Right kidney (tissue), 9 donors: Measurements from ENCODE around the gene IL18RAP.

Experiments used
- DNase-seq: peaks from one replicate; pipeline ENCODE4 v3.0.0-alpha.2; 2016
- long read RNA-seq, 8 donors: transcript quantifications; one replicate each; lab custom pipeline, GENCODE V29; 2026

The IL18RAP gene
- long read RNA-seq, donor 1, result 0 reads
- long read RNA-seq, donor 2, result 0 reads
- long read RNA-seq, donor 3, result 0 reads
- long read RNA-seq, donor 4, result 0 reads
- long read RNA-seq, donor 5, result 0 reads
- long read RNA-seq, donor 6, result 0 reads
- long read RNA-seq, donor 7, result 0 reads
- long read RNA-seq, donor 8, result 0 reads

- DNase-seq, result no peak
These were observed at the start of gene IL18RAP for GRCh38 chr2:102422910-102423309. Gene IL18RAP, plus strand, starts transcription at chr2:102423160. Its CDS starts 118 bp downstream, at chr2:102423278.

- DNase-seq, result no peak
These were observed 46.8 kb upstream of the IL18RAP start for GRCh38 chr2:102376052-102376591.

GRCh38 chr2:102383722-102384121, 39.2 kb upstream of the IL18RAP start:
- no peak for DNase-seq

GRCh38 chr2:102385522-102385921, 37.4 kb upstream of the IL18RAP start:
- DNase-seq, result no peak

- DNase-seq, result no peak
These were observed 37.0 kb upstream of the IL18RAP start for GRCh38 chr2:102386004-102386403.

- no peak for DNase-seq
These were observed 36.0 kb upstream of the IL18RAP start for GRCh38 chr2:102386867-102387541.

GRCh38 chr2:102387763-102388546, 35.0 kb upstream of the IL18RAP start:
- DNase-seq, result no peak

- DNase-seq, result no peak
These were observed 31.4 kb upstream of the IL18RAP start for GRCh38 chr2:102391565-102391964.

- DNase-seq, result no peak
These were observed 30.9 kb upstream of the IL18RAP start for GRCh38 chr2:102392096-102392495.

- DNase-seq, result no peak
These were observed 30.0 kb upstream of the IL18RAP start for GRCh38 chr2:102392942-102393341.

- no peak for DNase-seq
These were observed 26.9 kb upstream of the IL18RAP start for GRCh38 chr2:102396012-102396411.

- DNase-seq, result no peak
These were observed 25.8 kb upstream of the IL18RAP start for GRCh38 chr2:102397209-102397608.

GRCh38 chr2:102399499-102400141, 23.3 kb upstream of the IL18RAP start:
- no peak for DNase-seq

- no peak for DNase-seq
These were observed 21.5 kb upstream of the IL18RAP start for GRCh38 chr2:102401456-102401855.

GRCh38 chr2:102401865-102402264, 21.1 kb upstream of the IL18RAP start:
- DNase-seq, result no peak

- DNase-seq, result no peak
These were observed 12.0 kb upstream of the IL18RAP start for GRCh38 chr2:102410952-102411351.

GRCh38 chr2:102412199-102412598, 10.8 kb upstream of the IL18RAP start:
- no peak for DNase-seq

- DNase-seq, result no peak
These were observed 5.0 kb upstream of the IL18RAP start for GRCh38 chr2:102417946-102418345.

GRCh38 chr2:102418421-102418961, 4.5 kb upstream of the IL18RAP start:
- DNase-seq, result no peak

- no peak for DNase-seq
These were observed 2.7 kb upstream of the IL18RAP start for GRCh38 chr2:102420290-102420689.

- no peak for DNase-seq
These were observed 835 bp upstream of the IL18RAP start for GRCh38 chr2:102421890-102422759.
